GM18517 (cell line): ENCODE measurements around the gene C1QL1.

Experiments
- ATAC-seq: cut with Tn5 transposase; IDR thresholded peaks from one replicate; pipeline ENCODE4 v1.9.1; 2021; ENCODE audit warnings: mild to moderate bottlenecking, moderate library complexity; ENCODE audit not compliant: unreplicated experiment

The C1QL1 gene

GRCh38 chr17:44989552-44990138, 21.5 kb upstream of the C1QL1 start:
- no peak for ATAC-seq

GRCh38 chr17:44988044-44988942, 20.2 kb upstream of the C1QL1 start:
- ATAC-seq: no peak

- no peak for ATAC-seq
These were observed 15.5 kb upstream of the C1QL1 start for GRCh38 chr17:44983563-44983962.

- no peak for ATAC-seq
These were observed 14.1 kb upstream of the C1QL1 start for GRCh38 chr17:44982113-44982702.

GRCh38 chr17:44981221-44981968, 13.3 kb upstream of the C1QL1 start:
- ATAC-seq: no peak

GRCh38 chr17:44979426-44979995, 11.4 kb upstream of the C1QL1 start:
- ATAC-seq: no peak

- no peak for ATAC-seq
These were observed 10.7 kb upstream of the C1QL1 start for GRCh38 chr17:44978807-44979206.

- no peak for ATAC-seq
These were observed 9.9 kb upstream of the C1QL1 start for GRCh38 chr17:44977814-44978550.

GRCh38 chr17:44977065-44977464, 9.0 kb upstream of the C1QL1 start:
- ATAC-seq: no peak

- ATAC-seq: no peak
These were observed 8.1 kb upstream of the C1QL1 start for GRCh38 chr17:44976206-44976605.

- no peak for ATAC-seq
These were observed 4.8 kb upstream of the C1QL1 start for GRCh38 chr17:44972953-44973352.

- ATAC-seq: no peak
These were observed 3.8 kb upstream of the C1QL1 start for GRCh38 chr17:44971776-44972483.

- ATAC-seq: no peak
These were observed 2.1 kb upstream of the C1QL1 start for GRCh38 chr17:44970136-44970741.

GRCh38 chr17:44969144-44969780, 1.2 kb upstream of the C1QL1 start:
- no peak for ATAC-seq

GRCh38 chr17:44967907-44968224, 237 bp downstream of the C1QL1 start:
- ATAC-seq: no peak

GRCh38 chr17:44967026-44967906, 837 bp downstream of the C1QL1 start:
- ATAC-seq: no peak

GRCh38 chr17:44966348-44967025, 1.6 kb downstream of the C1QL1 start:
- ATAC-seq: no peak
